Bronchial epithelial cell (primary cell): ENCODE results near the gene ZNF333. TPM values are rescaled to one million over a fixed set of nuclear protein-coding genes. Genes with fewer than 3 reads are reported as not detected.

Experiments used
- total RNA-seq: library from RNA; depleted of rRNA; stranded (reverse); fragments of >200 nt; gene quantifications from 2 replicates; pipeline ENCODE4 v1.2.1, GENCODE V29; 2014

Gene ZNF333
- total RNA-seq, 1 donor from 2014 or later, result 22.9 TPM

Other genes starting within 250 kb of the ZNF333 start
- 1.5 and 2.6 TPM in 2 replicates for gene PTGER1, start 214.7 kb upstream of the ZNF333 start, total RNA-seq
- 327 and 466 TPM in 2 replicates for gene GIPC1, start 193.9 kb upstream of the ZNF333 start, total RNA-seq
- gene DNAJB1, start 171.7 kb upstream of the ZNF333 start, total RNA-seq, result 58.4 and 117 TPM in 2 replicates
- gene TECR, start 160.5 kb upstream of the ZNF333 start, total RNA-seq, result 20.0 and 46.3 TPM in 2 replicates
- 192 and 347 TPM in 2 replicates for gene NDUFB7, start 118.0 kb upstream of the ZNF333 start, total RNA-seq
- gene CLEC17A, start 107.0 kb upstream of the ZNF333 start, total RNA-seq, result not detected in 2 replicates
- gene ADGRE3, start 15.2 kb upstream of the ZNF333 start, total RNA-seq, result not detected in 2 replicates
- 0.26 and 0.38 TPM in 2 replicates for gene ADGRE2, start 88.5 kb downstream of the ZNF333 start, total RNA-seq
- gene OR7A5, start 145.1 kb downstream of the ZNF333 start, total RNA-seq, result not detected in 2 replicates
- under 0.01 TPM in 1 of 2 replicates, not detected in the other for gene OR7C1, start 145.1 kb downstream of the ZNF333 start, total RNA-seq
- not detected in 2 replicates for gene OR7A10, start 158.9 kb downstream of the ZNF333 start, total RNA-seq
- not detected in 2 replicates for gene OR7A17, start 196.1 kb downstream of the ZNF333 start, total RNA-seq